Activated CD8-positive, alpha-beta memory T cell treated with anti-CD3 and anti-CD28 coated beads for 4 hours (primary cell): ENCODE results near the gene LRCH2.
"Not testable (repeated sequence)": the region's sequence is repeated elsewhere in the genome, so short reads cannot be mapped to it uniquely, and the experiment has no call there.

Experiments
- DNase-seq, 2 donors: peaks; one replicate each; pipeline ENCODE4 v3.0.0-alpha.2; 2020; ENCODE audit warnings: low read depth in 2 of 2

Gene LRCH2

DNA sequence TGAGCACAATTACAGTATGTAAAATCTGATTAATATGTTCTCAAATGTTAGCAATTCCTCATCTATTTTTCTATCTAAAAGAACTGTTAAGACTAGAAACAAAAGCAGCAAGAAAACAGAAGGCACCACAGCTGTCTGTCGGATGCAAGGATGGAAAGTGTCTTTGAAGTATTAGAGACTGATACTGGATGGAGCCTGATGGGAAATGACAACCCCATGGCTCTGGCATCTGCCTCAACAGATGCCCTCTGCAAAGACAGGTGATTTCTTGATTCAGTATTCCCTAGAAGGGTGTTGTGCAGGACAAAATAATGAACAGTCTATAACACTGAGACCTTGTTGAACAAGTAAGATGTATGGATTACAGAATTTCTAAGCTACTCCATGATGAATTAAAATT, 19.7 kb downstream of the LRCH2 start:
- no peak for DNase-seq

DNA sequence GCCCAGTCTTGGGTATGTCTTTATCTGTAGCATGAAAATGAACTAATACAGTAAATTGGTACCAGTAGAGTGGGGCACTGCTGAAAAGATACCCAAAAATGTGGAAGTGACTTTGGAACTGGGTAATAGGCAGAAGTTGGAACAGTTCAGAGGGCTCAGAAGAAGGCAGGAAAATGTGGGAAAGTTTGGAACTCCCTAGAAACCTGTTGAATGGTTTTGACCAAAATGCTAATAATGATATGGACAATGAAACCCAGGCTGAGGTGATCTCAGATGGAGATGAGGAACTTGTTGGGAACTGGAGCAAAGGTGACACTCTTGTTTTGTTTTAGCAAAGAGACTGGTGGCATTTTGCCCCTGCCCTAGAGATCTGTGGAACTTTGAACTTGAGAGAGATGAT, 24.3 kb downstream of the LRCH2 start:
- DNase-seq: not testable (repeated sequence)

DNA sequence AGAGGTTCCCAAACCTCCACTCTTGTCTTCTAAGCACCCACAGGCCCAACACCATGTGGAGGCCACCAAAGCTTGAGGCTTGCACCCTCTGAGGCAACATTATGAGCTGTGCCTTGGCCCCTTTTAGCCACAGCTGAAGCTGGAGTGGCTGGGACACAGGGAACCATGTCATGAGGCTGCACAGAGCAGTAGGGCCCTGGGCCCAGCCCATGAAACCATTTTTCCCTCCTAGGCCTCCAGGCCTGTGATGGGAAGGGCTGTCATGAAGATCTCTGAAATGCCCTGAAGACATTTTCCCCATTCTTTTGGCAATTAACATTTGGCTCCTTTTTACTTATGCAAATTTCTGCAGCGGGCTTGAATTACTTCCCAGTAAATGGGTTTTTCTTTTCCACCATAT, 29.9 kb downstream of the LRCH2 start:
- no peak for DNase-seq

DNA sequence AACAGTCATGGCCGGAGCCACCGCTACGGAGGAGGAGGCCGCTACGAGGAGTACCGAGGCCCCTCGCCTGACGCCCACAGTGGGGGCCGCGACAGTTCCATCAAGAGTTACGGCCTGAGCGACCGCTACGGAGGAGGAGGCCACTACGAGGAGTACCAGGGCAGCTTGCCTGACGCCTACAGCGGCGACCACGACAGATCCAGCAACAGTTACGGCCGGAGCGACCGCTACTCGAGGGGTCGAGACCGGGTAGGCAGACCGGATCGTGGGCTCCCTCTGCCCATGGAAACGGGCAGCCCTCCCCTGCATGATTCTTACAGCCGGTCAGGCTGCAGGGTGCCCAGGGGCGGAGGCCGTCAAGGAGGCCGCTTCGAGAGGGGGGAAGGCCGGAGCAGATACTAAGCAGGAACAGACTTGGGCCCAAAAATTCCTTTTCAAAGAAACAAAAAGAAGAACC, 41.6 kb downstream of the LRCH2 start:
- DNase-seq: no peak

DNA sequence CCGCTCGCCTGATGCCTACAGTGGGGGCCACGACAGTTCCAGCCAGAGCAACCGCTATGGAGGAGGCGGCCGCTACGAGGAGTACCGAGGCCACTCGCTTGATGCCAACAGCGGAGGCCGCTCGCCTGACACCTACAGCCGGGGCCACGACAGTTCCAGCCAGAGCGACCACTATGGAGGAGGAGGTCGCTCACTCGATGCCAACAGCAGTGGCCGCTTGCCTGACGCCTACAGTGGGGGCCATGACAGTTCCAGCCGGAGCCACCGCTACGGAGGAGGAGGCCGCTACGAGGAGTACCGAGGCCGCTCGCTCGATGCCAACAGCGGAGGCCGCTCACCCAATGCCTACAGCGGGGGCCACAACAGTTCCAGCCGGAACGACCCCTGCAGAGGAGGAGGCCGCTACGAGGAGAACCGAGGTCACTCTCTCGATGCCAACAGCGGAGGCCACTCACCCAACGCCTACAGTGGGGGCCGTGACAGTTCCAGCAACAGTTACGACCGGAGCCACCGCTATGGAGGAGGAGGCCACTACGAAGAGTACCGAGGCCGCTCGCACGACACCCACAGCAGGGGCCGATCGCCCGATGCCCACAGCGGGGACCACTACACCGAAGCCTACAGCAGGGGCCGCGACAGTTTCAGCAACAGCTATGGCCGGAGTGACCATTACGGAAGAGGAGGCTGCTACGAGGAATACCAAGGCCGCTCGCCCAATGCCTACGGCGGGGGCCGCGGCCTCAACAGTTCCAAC, 42.2 kb downstream of the LRCH2 start:
- DNase-seq: no peak

DNA sequence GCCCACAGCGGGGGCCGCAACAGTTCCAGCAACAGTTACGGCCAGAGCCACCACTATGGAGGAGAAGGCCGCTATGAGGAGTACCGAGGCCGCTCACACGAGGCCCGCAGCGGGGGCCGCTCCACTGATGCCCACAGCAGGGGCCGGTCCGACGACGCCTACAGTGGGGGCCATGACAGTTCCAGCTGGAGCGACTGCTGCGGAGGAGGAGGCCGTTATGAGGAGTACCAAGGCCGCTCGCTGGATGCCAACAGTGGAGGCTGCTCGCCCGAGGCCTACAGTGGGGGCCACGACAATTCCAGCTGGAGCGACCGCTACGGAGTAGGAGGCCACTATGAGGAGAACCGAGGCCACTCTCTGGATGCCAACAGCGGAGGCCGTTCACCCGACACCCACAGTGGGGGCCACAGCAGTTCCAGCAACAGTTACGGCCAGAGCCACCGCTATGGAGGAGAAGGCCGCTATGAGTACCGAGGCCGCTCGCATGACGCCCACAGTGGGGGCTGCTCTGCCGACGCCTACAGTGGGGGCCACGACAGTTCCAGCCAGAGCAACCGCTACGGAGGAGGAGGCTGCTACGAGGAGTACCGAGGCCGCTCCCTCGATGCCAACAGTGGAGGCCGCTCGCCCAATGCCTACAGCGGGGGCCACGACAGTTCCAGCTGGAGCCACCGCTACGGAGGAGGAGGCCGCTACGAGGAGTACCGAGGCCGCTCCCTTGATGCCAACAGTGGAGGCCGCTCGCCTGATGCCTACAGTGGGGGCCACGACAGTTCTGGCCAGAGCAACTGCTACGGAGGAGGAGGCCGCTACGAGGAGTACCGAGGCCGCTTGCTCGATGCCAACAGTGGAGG, 43.0 kb downstream of the LRCH2 start:
- DNase-seq: no peak

DNA sequence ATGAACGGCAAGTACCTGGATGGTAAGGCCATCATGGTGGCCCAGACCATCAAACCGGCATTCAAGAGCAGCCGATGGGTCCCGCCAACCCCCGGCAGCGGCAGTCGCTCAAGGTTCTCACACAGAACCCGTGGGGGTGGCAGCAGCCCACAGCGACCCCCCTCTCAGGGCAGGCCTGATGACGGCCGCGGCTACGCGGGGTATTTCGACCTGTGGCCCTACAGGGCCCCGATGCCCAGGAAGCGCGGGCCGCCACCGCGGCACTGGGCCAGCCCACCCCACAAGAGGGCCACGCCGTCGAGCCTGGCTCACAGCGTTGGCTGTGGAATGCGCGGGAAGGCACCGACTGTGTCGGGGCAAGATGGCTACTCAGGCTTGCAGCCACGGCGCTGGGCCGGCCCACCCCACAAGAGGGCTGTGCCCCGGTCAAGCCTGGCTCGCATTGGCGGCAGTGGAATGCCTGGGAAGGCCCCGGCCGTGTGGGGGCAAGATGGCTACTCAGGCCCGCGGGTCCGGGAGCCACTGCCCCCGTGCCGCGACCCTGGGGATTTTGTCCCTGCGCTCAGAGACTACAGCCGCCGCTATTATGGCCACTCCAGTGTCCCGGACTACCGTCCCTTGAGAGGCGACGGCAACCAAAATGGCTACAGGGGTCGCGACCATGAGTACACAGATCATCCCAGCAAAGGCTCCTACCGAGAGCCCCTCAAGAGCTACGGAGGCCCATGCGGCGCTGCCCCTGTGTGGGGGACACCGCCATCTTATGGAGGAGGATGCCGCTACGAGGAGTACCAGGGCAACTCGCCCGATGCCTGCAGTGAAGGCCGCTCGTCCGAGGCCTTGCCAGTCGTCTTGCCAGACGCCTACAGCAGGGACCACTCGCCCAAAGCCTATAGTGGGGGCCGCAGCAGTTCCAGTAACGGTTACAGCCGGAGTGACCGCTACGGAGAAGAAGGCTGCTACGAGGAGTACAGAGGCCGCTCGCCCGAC, 44.0 kb downstream of the LRCH2 start:
- DNase-seq: no peak

DNA sequence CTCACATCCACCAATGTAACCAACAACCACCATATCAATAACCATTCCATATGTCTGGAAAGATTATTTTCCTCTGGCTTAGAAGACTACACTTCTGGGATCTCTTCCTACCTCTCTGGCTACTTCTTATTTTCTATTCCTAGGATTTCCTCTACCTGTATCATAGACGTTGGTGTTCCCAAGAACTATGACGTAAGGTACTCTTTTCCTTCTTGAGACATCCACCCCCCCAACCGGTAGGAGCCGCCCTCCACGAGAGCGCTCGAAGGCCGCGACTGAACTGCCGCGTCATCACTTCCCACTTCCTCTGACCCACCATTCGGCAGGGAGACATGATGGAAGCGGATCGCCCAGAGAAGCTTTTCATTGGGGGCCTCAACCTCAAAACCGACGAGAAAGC, 44.8 kb downstream of the LRCH2 start, which contains the start of gene RBMXL3:
Gene RBMXL3 (plus strand): TSS at position 301 of the 400 bp plus-strand sequence. CDS start 32 bp downstream, at position 333.
- no peak for DNase-seq

DNA sequence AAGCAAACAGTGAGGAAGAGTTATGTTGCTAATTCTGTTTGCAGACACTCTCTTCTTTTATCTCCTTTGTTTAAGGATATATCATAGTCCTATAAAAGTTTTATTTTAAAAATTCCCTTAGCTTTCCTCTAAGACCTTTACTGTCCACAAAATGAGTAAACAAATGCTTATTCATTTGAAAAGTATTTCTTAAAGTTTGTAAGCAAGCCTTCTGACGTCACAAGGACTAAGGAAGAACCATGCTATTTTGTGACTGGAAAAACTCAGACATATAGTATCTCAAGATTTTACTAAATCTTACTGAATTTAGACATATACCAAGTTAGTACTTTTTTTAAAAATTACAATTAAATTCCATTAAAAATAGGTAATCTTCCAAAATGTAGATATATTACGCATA, 49.9 kb downstream of the LRCH2 start:
- DNase-seq: no peak

DNA sequence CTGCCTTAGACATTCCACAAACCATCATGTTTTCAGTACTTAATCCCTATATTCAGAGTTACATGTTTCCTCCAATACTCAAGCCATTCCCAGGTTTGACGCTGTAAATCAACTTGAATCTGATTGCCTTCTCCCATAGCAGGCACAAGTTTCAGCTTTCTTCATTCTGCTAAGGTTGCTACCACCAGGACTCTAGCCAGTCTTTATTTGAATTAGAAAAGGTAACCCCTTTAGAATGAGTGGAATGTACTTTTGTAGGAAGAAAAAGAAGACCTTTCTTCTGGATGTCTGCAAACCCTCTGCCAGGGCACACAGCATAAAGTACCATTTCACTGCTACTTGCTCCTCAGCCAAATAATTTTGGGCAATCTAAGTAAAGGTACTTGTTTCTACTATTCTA, 55.4 kb downstream of the LRCH2 start:
- no peak for DNase-seq

DNA sequence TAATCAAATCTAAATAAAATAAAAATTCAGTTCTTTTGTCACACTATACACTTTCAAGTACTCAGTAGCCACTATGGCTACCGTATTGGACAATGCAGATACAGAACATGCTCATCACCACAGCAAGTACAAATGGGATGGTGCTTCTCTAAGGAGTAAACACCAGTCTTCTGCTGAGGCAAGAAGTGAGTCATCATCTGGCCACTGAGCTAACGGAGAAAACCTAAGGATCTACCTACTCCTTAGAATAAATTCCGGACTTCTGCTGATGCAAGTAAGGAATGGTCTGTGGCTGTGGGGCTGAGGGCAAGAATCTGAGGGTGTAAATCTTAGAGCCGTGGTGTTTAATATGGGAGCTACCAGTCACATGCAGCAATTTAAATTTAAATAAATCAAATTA, 56.0 kb downstream of the LRCH2 start:
- DNase-seq: no peak

DNA sequence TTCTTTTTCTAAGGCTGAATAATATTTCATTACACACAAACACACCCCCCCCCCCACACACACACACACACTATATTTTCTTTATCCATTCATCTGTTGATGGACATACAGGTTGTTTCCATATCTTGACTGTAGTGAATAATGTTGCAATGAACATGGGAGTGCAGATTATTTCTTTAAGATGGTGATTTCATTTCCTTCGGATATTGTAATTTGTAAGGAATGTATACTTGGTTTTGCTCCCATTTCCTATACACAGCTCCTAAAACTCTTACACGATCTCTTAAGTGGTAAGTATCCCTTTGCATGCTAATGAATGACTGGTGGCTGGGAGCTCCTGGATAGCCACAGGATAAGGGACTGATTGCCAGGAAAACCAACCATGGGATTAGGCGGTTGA, 59.3 kb downstream of the LRCH2 start:
- no peak for DNase-seq

DNA sequence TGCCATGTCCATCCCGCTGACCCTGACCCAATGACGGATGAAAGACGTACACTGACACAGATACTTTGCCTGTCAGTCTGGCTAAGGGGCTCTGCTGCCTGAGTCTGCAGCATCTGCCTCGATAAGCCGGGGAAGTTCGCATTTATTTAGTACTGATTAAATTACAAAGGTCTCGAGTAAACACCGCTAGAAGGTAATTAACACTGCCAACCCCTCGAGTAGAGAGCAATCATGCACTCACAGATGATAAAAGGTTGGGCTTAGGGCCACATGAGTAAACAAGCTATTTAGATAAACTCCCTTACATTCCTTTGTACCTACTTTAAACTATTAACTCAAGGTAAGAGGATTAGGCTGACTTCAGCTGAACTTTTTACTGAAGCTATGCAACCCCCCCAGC, 60.7 kb downstream of the LRCH2 start:
- no peak for DNase-seq

DNA sequence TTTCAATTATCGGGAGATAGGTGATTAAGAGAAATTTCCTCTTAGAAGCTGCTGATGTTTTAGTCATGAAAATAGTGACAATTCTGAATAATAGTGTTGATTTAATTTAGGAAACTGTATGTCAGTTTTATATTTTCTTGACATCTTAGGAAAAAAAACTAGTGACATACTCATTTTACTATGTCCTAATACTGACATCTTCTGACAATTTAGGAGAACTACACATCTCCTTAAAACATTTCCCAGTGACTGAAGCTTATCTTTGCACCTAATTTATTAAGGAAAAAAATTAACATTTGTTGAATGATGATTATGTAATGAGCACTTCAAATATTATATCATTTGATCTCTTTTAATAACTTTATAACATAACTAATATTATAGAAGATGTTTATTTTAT, 86.7 kb downstream of the LRCH2 start:
- no peak for DNase-seq

DNA sequence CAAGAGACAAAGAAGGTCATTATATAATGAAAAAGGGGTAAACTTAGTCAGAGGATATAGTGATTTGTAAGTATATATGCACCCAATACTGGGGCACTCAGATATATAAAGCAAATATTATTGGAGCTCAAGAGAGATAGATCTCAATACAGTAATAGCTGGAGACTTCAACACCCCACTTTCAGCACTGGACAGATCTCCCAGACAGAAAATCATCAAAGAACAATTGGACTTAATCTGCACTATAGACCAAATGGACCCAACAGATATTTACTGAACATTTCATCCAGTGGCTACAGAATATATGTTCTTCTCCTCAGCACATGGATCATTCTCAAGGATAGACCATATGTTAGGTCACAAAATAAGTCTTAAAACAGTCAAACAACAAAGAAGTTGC, 91.8 kb downstream of the LRCH2 start:
- DNase-seq: no peak

DNA sequence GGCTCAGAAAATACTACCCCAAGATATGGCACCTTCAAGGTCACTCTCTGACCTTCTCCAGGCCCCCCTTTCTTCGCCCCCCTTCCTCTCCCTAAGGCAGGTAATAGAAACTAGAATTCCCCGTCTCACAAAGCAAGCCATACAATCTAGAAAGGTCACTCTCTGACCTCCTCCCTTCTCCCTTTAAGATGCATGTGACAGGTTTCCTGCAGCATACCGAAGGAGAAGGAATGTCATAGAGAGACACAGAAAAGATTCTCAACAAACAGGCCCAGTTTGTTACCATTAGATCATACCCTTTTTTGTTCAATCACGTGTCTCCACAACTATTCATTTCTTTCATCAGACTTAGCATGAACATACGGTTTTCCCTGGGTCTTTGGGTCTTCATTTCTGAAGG, 95.9 kb downstream of the LRCH2 start:
- no peak for DNase-seq

DNA sequence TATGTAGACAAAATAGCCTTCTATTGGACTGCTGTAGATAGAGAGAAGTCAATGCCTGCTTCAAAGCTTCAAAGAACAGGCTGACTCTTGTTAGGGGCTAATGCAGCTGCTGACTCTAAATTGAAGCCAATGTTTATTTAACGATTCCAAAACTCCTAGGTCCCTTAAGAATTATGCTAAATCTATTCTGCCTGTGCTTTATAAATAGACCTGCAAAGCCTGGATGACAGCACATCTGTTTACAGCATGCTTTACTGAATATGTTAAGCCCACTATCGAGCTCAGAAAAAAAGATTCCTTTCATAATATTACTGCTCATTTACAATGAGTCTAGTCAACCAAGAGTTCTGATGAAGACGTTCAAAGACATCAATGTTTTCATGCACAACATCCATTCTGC, 99.5 kb downstream of the LRCH2 start:
- DNase-seq: no peak

DNA sequence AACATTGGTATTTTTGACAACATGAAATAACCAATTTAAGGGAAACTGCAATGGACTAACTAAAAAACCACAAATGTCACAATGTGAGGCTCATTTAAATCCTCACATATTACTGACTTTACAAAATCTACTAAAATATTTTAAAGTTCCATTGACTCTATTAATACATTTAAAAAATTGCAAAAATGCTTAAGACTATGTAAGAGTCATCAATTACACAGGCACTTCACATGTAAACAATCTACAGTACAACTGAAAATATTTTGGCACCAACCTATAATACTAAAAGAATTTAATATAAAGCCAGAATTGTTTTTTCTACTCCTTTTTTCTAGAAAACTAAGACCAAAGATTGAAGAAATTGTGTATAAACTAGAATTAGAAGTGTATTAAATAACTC, 121.5 kb downstream of the LRCH2 start:
- DNase-seq: no peak

DNA sequence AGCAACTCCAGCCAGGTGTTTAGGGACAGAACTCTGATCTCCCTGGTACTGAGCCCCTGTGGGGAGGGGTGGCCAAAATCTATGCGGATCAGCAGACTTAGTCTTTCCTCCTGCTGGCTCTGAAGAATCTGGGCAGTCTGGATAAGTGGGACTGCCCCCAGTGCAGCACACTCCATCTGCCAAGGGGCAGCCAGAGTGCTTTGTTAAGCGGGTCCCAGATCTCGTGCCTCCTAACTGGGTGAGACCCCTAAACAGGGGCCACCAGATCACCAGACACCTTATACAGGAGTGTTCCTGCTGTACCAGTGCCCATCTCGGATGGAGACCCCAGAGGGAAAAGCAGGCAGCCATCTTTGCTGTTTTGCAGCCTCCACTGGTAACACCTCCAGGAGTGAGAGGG, 135.0 kb downstream of the LRCH2 start:
- no peak for DNase-seq

DNA sequence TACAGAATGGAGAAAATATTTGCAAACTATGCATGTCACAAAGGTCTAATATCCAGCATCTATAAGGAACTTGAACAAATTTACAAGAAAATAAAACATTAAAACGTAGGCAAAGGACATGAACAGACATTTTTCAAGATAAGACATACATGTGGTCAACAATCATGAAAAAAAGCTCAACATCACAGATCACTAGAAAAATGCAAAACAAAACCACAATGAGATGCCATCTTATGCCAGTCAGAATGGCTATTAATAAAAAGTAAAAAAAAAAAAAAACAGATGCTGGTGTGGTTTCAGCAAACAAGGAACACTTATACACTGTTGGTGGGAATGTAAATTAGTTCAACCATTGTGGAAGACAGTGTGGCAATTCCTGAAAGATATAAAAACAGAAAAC, 140.7 kb downstream of the LRCH2 start:
- no peak for DNase-seq

DNA sequence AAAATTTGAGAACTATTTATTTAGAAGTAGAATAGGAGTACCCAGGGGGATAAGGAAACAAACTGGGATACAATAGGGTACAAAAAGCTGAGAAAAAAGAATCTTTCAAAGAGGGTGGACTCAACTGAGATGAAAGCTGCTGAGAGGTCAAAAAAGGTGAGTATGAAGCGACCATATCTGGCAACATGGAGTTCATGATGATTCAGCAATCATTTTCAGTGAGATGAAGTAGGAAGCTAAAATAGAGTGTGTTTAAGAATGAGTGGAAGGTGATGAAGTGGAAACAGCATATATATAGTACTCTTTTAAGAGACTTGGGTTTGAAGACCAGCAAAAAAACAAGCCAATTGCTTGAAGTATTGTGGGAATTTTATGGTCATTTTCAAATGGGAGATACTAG, 144.5 kb downstream of the LRCH2 start:
- DNase-seq: no peak

DNA sequence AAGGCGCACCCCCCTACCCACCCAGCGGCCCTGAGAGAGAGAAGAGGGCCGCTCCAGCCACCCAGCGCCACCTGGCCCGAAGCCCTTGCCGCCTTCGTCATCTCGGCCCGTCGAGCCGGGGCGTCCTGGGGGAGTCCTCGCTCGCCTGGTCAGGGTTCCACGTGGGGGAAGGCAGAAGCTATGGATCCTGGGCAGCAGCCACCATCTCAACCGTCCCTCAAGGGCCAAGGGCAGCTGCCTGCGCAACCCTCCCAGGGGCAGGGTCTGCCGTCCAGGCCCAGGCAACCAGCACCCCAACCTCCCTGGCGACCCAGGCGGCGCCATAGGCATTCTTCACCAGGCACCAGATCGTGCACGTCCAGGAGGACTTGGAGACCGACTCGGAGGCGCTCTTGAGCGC, 165.0 kb downstream of the LRCH2 start:
- DNase-seq: no peak
